GM23338 (cell line): ENCODE results near the gene RGS19. TPM values are rescaled to one million over a fixed set of nuclear protein-coding genes. Genes with fewer than 3 reads are reported as not detected.

Source experiments
- ATAC-seq: fragments of 200-7000 bp; cut with Tn5 transposase; 3 replicates; pipeline ENCODE4 v1.9.1; 2020
- DNase-seq: peaks from one replicate; pipeline ENCODE4 v3.0.0-alpha.2; 2015; ENCODE audit warnings: low spot score
- H2AFZ ChIP-seq: fragments of 200-600 bp; sonication (generic); 2 replicates; pipeline ENCODE4 v1.8.0; 2016; ENCODE audit warnings: antibody characterized with exemption, mild to moderate bottlenecking, moderate library complexity
- H3F3A ChIP-seq: fragments of 200-600 bp; sonication (generic); replicated peaks from 2 replicates; pipeline ENCODE4 v1.8.0; 2017; ENCODE audit warnings: antibody characterized with exemption, mixed run types, low read depth
- H3K27ac ChIP-seq: fragments of 200-600 bp; sonication (generic); 2 replicates; pipeline ENCODE4 v1.6.1; 2016; ENCODE audit warnings: low read depth
- H3K27me3 ChIP-seq: fragments of 200-600 bp; sonication (generic); 2 replicates; pipeline ENCODE4 v1.8.0; 2016; ENCODE audit warnings: mild to moderate bottlenecking, mixed run types, moderate library complexity; ENCODE audit not compliant: insufficient read depth
- H3K36me3 ChIP-seq: fragments of 200-600 bp; sonication (generic); 2 replicates; pipeline ENCODE4 v1.8.0; 2016; ENCODE audit warnings: mild to moderate bottlenecking; ENCODE audit not compliant: insufficient read depth
- H3K4me1 ChIP-seq: fragments of 200-600 bp; sonication (generic); 2 replicates; pipeline ENCODE4 v1.8.0; 2016; ENCODE audit warnings: mild to moderate bottlenecking, moderate library complexity; ENCODE audit not compliant: insufficient read depth
- H3K4me2 ChIP-seq: fragments of 200-600 bp; sonication (generic); 2 replicates; pipeline ENCODE4 v1.7.1; 2017; ENCODE audit warnings: mixed run types
- H3K4me3 ChIP-seq: fragments of 200-600 bp; sonication (generic); 2 replicates; pipeline ENCODE4 v1.6.1; 2016; ENCODE audit warnings: mixed run types
- H3K79me2 ChIP-seq: fragments of 200-600 bp; sonication (generic); replicated peaks from 2 replicates; pipeline ENCODE4 v1.8.0; 2017; ENCODE audit warnings: mild to moderate bottlenecking; ENCODE audit not compliant: insufficient read depth
- H3K9me2 ChIP-seq: fragments of 200-600 bp; sonication (generic); 2 replicates; pipeline ENCODE4 v1.8.0; 2017; ENCODE audit not compliant: insufficient read depth
- H4K20me1 ChIP-seq: fragments of 200-600 bp; sonication (generic); replicated peaks from 2 replicates; pipeline ENCODE4 v1.8.0; 2017; ENCODE audit warnings: mild to moderate bottlenecking; ENCODE audit not compliant: insufficient read depth
- H3K27ac Mint-ChIP-seq: 2 replicates; pipeline ENCODE4 v1.8.0; 2020; ENCODE audit warnings: inconsistent platforms, mild to moderate bottlenecking, moderate library complexity, mixed read lengths
- H3K27me3 Mint-ChIP-seq: 3 replicates; pipeline ENCODE4 v1.8.0; 2022; ENCODE audit warnings: low read depth, mild to moderate bottlenecking, moderate library complexity, mixed read lengths, inconsistent platforms; ENCODE audit not compliant: insufficient read depth, poor library complexity
- H3K36me3 Mint-ChIP-seq: 3 replicates; pipeline ENCODE4 v1.8.0; 2021; ENCODE audit warnings: low read depth, mild to moderate bottlenecking, inconsistent platforms, moderate library complexity, mixed read lengths
- H3K4me1 Mint-ChIP-seq: 3 replicates; pipeline ENCODE4 v1.8.0; 2020; ENCODE audit warnings: mild to moderate bottlenecking, inconsistent platforms, mixed read lengths
- H3K4me3 Mint-ChIP-seq: 3 replicates; pipeline ENCODE4 v1.8.0; 2021; ENCODE audit warnings: moderate library complexity, mild to moderate bottlenecking, inconsistent platforms, mixed read lengths
- H3K9me3 Mint-ChIP-seq: 3 replicates; pipeline ENCODE4 v1.8.0; 2020; ENCODE audit warnings: moderate library complexity, mild to moderate bottlenecking, inconsistent platforms, mixed read lengths
- CREB1 ChIP-seq: fragments of 250-450 bp; sonication (Bioruptor Pico); IDR thresholded peaks from 2 replicates; pipeline ENCODE4 v1.5.0; 2020; ENCODE audit warnings: low read depth, mild to moderate bottlenecking, moderate library complexity
- CTCF ChIP-seq, 2 experiments: fragments of 200-600 bp in 1 of 2; sonication (generic) in 1 of 2; conservative IDR thresholded peaks; 2 replicates each; pipeline versions ENCODE4 v1.5.1 to v1.6.1; 2016 to 2017; ENCODE audit warnings: antibody characterized with exemption in 2 of 2, low read depth in 2 of 2, mild to moderate bottlenecking in 2 of 2, moderate library complexity in 1 of 2
- EZH2 ChIP-seq: fragments of 200-600 bp; sonication (generic); IDR thresholded peaks from one replicate; pipeline ENCODE4 v1.8.0; 2017; ENCODE audit warnings: antibody characterized with exemption, mild to moderate bottlenecking, low read depth; ENCODE audit not compliant: unreplicated experiment
- NANOG ChIP-seq: IDR thresholded peaks from 2 replicates; pipeline ENCODE4 v1.6.1; 2016; ENCODE audit warnings: antibody characterized with exemption, borderline replicate concordance
- POLR2AphosphoS5 ChIP-seq: IDR thresholded peaks from 2 replicates; pipeline ENCODE4 v1.6.1; 2016; ENCODE audit warnings: antibody characterized with exemption, low read depth
- STAT1 ChIP-seq: IDR thresholded peaks from one replicate; pipeline ENCODE4 v1.6.1; 2016; ENCODE audit warnings: antibody characterized with exemption; ENCODE audit not compliant: unreplicated experiment
- ZNF114 ChIP-seq: fragments of 250-450 bp; sonication (Bioruptor Pico); IDR thresholded peaks from 2 replicates; pipeline ENCODE4 v1.5.0; 2020; ENCODE audit warnings: mild to moderate bottlenecking, moderate library complexity
- ZNF331 ChIP-seq: fragments of 250-450 bp; sonication (Bioruptor Pico); IDR thresholded peaks from 2 replicates; pipeline ENCODE4 v1.5.0; 2020; ENCODE audit warnings: low read depth, mild to moderate bottlenecking, moderate library complexity
- ZNF462 ChIP-seq: fragments of 250-450 bp; sonication (Bioruptor Pico); IDR thresholded peaks from 2 replicates; pipeline ENCODE4 v1.5.0; 2020; ENCODE audit warnings: mild to moderate bottlenecking, moderate library complexity
- polyA plus RNA-seq: library from polyadenylated mRNA; unstranded; fragments of >200 nt; fragmentation: Nextera tagmentation; extraction: Ambion mirVana; gene quantifications from 2 replicates; pipeline ENCODE4 v1.2.1, GENCODE V29; 2016
- total RNA-seq: library from RNA; depleted of rRNA; stranded (reverse); fragments of >200 nt; shearing (Covaris generic); gene quantifications from 2 replicates; pipeline ENCODE4 v1.2.3, GENCODE V29; 2014

Gene RGS19
- total and polyA plus RNA-seq, 2 experiments from 2014 or later = 13.1 to 19.7 TPM

GRCh38 chr20:64051561-64052325 is 27.6 kb downstream of the RGS19 start:
- Histone ChIP-seq H3K27me3 (peaks cover 37% of the 10 kb centered on the region), H3K4me2 (no peak overlapping the region), H3K36me3 (no peaks in the 10 kb centered on the region), H3K27ac (no peak overlapping the region), H3F3A (0 out of 2 replicates have a peak, but pooled peaks cover 6% of the 10 kb centered on the region), H2AFZ (no peak overlapping the region), H3K79me2 (no peaks in the 10 kb centered on the region), H3K9me2 (no peaks in the 10 kb centered on the region), H3K4me1 (peaks cover 11% of the 10 kb centered on the region; the same call in 1 of the 2 replicates), H3K4me3 (no peak overlapping the region), H4K20me1 (no peaks in the 10 kb centered on the region)
- TF ChIP-seq CTCF (conservative IDR thresholded peaks at IDR 0.05; ENCODE audit: low read depth in 2 of 2) = no peak
- no peak for TF ChIP-seq ZNF462
- no peak for TF ChIP-seq CREB1 (CRISPR knock-in tag)
- TF ChIP-seq ZNF331 (CRISPR knock-in tag) = no peak
- no peak for TF ChIP-seq ZNF114 (CRISPR knock-in tag)
- no peak for TF ChIP-seq NANOG
- no peak for TF ChIP-seq EZH2
- TF ChIP-seq STAT1 = no peak
- no peak for TF ChIP-seq POLR2AphosphoS5
- ATAC-seq = no peak
- peaks cover 20% of the 10 kb centered on the region for H3K4me1 Mint-ChIP-seq
- DNase-seq = no peak
- H3K36me3 Mint-ChIP-seq = no peaks in the 10 kb centered on the region
- H3K27me3 Mint-ChIP-seq = peaks cover 51% of the 10 kb centered on the region
- no peaks in the 10 kb centered on the region for H3K9me3 Mint-ChIP-seq
- no peak overlapping the region for H3K4me3 Mint-ChIP-seq
- H3K27ac Mint-ChIP-seq = no peak overlapping the region
